CD14-positive monocyte (primary cell): ENCODE results near the gene PTPRN2. TPM values are rescaled to one million over a fixed set of nuclear protein-coding genes. Genes with fewer than 3 reads are reported as not detected.

ENCODE experiments used
- DNase-seq, 3 donors: peaks; one replicate each; pipeline ENCODE4 v3.0.0-alpha.2; 2011 to 2022
- H2AFZ ChIP-seq: 2 replicates; pipeline ENCODE4 v1.6.0; 2012; ENCODE audit warnings: mild to moderate bottlenecking, low read depth, low read length, inconsistent platforms; ENCODE audit not compliant: insufficient read depth, poor library complexity, severe bottlenecking
- H3K27ac ChIP-seq, 2 donors: 1 replicate in 1 of 2; 2 replicates in 1 of 2; pipeline ENCODE4 v1.5.1; 2012 to 2013; ENCODE audit warnings: low read length in 2 of 2, control low read depth in 1 of 2, inconsistent platforms in 1 of 2, low read depth in 1 of 2, mild to moderate bottlenecking in 1 of 2
- H3K27me3 ChIP-seq, 2 donors: one replicate each; pipeline versions ENCODE4 v1.6.0 to v1.6.1; 2011 to 2013; ENCODE audit warnings: low read length in 2 of 2; ENCODE audit not compliant: control insufficient read depth in 2 of 2, insufficient read depth in 2 of 2
- H3K36me3 ChIP-seq, 2 donors: replicated peaks in 1 of 2; 1 replicate in 1 of 2; 2 replicates in 1 of 2; pipeline versions ENCODE4 v1.5.1 to v1.6.1; 2012 to 2013; ENCODE audit warnings: low read length in 2 of 2, control low read depth in 1 of 2, inconsistent platforms in 1 of 2, mild to moderate bottlenecking in 1 of 2; ENCODE audit not compliant: insufficient read depth in 2 of 2, control insufficient read depth in 1 of 2
- H3K4me1 ChIP-seq, 2 donors: 1 replicate in 1 of 2; 2 replicates in 1 of 2; pipeline versions ENCODE4 v1.5.1 to v1.6.1; 2012 to 2013; ENCODE audit warnings: low read length in 2 of 2, control low read depth in 1 of 2, inconsistent platforms in 1 of 2, mild to moderate bottlenecking in 1 of 2, moderate library complexity in 1 of 2; ENCODE audit not compliant: insufficient read depth in 2 of 2, control insufficient read depth in 1 of 2
- H3K4me2 ChIP-seq: replicated peaks from 2 replicates; pipeline ENCODE3; 2012; ENCODE audit warnings: low read length, moderate library complexity, mild to moderate bottlenecking; ENCODE audit not compliant: poor library complexity, severe bottlenecking; ENCODE audit errors: extremely low read depth
- H3K4me3 ChIP-seq, 3 experiments: fragments of 200-600 bp in 1 of 3; sonication (generic) in 1 of 3; replicated peaks in 1 of 3; 1 replicate in 2 of 3; 2 replicates in 1 of 3; pipeline ENCODE4 v1.5.1; 2011 to 2013; ENCODE audit warnings: low read length in 3 of 3, mild to moderate bottlenecking in 3 of 3, control low read depth in 2 of 3, low read depth in 2 of 3, inconsistent platforms in 1 of 3, moderate library complexity in 1 of 3
- H3K79me2 ChIP-seq: 2 replicates; pipeline ENCODE4 v1.6.0; 2012; ENCODE audit warnings: mild to moderate bottlenecking, control low read depth, inconsistent platforms, low read length, moderate library complexity; ENCODE audit not compliant: insufficient read depth
- H3K9ac ChIP-seq: 2 replicates; pipeline ENCODE4 v1.6.0; 2017; ENCODE audit warnings: low read length, mild to moderate bottlenecking; ENCODE audit not compliant: insufficient read depth, poor library complexity, severe bottlenecking
- H3K9me3 ChIP-seq, 2 donors: replicated peaks in 1 of 2; 1 replicate in 1 of 2; 2 replicates in 1 of 2; pipeline versions ENCODE4 v1.5.1 to v1.6.1; 2012 to 2013; ENCODE audit warnings: low read length in 2 of 2, control low read depth in 1 of 2; ENCODE audit not compliant: control insufficient read depth in 1 of 2, insufficient read depth in 1 of 2
- H4K20me1 ChIP-seq: 2 replicates; pipeline ENCODE4 v1.6.0; 2012; ENCODE audit warnings: mild to moderate bottlenecking, low read length, control low read depth, moderate library complexity; ENCODE audit not compliant: insufficient read depth
- H3K27ac Mint-ChIP-seq, 7 donors: one replicate each; pipeline ENCODE4 v1.8.0; 2020; ENCODE audit warnings: mild to moderate bottlenecking in 7 of 7, mixed read lengths in 7 of 7, moderate library complexity in 6 of 7, inconsistent platforms in 2 of 7
- H3K27me3 Mint-ChIP-seq, 3 donors: one replicate each; pipeline ENCODE4 v1.8.0; 2021 to 2022; ENCODE audit warnings: low read depth in 3 of 3, mild to moderate bottlenecking in 3 of 3, mixed read lengths in 3 of 3, moderate library complexity in 3 of 3, inconsistent platforms in 1 of 3
- H3K36me3 Mint-ChIP-seq, 2 donors: one replicate each; pipeline ENCODE4 v1.8.0; 2020; ENCODE audit warnings: mixed read lengths in 2 of 2, inconsistent platforms in 1 of 2, mild to moderate bottlenecking in 1 of 2
- H3K4me1 Mint-ChIP-seq: one replicate; pipeline ENCODE4 v1.8.0; 2020; ENCODE audit warnings: mild to moderate bottlenecking, mixed read lengths
- H3K4me3 Mint-ChIP-seq, 2 donors: one replicate each; pipeline ENCODE4 v1.8.0; 2020; ENCODE audit warnings: mild to moderate bottlenecking in 2 of 2, mixed read lengths in 2 of 2, moderate library complexity in 1 of 2
- H3K9me3 Mint-ChIP-seq, 7 donors: one replicate each; pipeline ENCODE4 v1.8.0; 2020 to 2022; ENCODE audit warnings: mixed read lengths in 7 of 7, mild to moderate bottlenecking in 6 of 7, moderate library complexity in 6 of 7, inconsistent platforms in 2 of 7
- WGBS: methylation state at CpG from one replicate; pipeline ENCODE4 v1.1.5; 2013; ENCODE audit warnings: missing lambda C conversion rate; ENCODE audit not compliant: insufficient coverage; 5-methylcytosine and 5-hydroxymethylcytosine counted together
- intact Hi-C, 2 donors: fragments of 100-400 bp; cut with micrococcal nuclease; formaldehyde crosslinking; loops; one replicate each; pipeline versions ENCODE4 v1.15.0 to v1.15.1; 2023
- polyA plus RNA-seq, 3 donors: library from polyadenylated mRNA; depleted of rRNA in 1 of 3; unstranded in 2 of 3; stranded (reverse) in 1 of 3; fragments of 300-500 nt in 2 of 3; fragments of >200 nt in 1 of 3; fragmentation: Illumina TruSeq in 2 of 3; gene quantifications; 1 replicate in 2 of 3; 2 replicates in 1 of 3; pipeline ENCODE4 v1.2.3, GENCODE V29; 2012 to 2021
- TF ChIP-seq, protein P1 (sequence below): fragments of 200-600 bp; IDR thresholded peaks from one replicate; pipeline ENCODE4 v1.8.0; 2022; ENCODE audit warnings: antibody characterized with exemption, mild to moderate bottlenecking

PTPRN2 gene
- polyA plus RNA-seq, 3 donors, result 0.25 to 1.4 (median 0.97) TPM

- no peak overlapping the region for H3K27ac Mint-ChIP-seq
- WGBS, result 97% methylated on average over 9 of the region's 26 CpGs
- Histone ChIP-seq H3K9ac (no peak overlapping the region), H4K20me1 (no peaks in the 10 kb centered on the region), H3K79me2 (no peaks in the 10 kb centered on the region), H3K4me1 (no peaks in the 10 kb centered on the region), H2AFZ (no peak overlapping the region), H3K4me3 (no peak overlapping the region), H3K9me3 (no peaks in the 10 kb centered on the region), H3K27me3 (no peaks in the 10 kb centered on the region), H3K36me3 (no peaks in the 10 kb centered on the region), H3K27ac (no peak overlapping the region), H3K4me2 (no peak overlapping the region)
- H3K9me3 Mint-ChIP-seq, result no peaks in the 10 kb centered on the region
- peaks cover 0 to 2% (median 1%) of the 10 kb centered on the region in 3 donors for H3K27me3 Mint-ChIP-seq
- TF ChIP-seq, protein P1, sequence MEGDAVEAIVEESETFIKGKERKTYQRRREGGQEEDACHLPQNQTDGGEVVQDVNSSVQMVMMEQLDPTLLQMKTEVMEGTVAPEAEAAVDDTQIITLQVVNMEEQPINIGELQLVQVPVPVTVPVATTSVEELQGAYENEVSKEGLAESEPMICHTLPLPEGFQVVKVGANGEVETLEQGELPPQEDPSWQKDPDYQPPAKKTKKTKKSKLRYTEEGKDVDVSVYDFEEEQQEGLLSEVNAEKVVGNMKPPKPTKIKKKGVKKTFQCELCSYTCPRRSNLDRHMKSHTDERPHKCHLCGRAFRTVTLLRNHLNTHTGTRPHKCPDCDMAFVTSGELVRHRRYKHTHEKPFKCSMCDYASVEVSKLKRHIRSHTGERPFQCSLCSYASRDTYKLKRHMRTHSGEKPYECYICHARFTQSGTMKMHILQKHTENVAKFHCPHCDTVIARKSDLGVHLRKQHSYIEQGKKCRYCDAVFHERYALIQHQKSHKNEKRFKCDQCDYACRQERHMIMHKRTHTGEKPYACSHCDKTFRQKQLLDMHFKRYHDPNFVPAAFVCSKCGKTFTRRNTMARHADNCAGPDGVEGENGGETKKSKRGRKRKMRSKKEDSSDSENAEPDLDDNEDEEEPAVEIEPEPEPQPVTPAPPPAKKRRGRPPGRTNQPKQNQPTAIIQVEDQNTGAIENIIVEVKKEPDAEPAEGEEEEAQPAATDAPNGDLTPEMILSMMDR, result no peak
- H3K4me1 Mint-ChIP-seq, result no peaks in the 10 kb centered on the region
- no peaks in the 10 kb centered on the region for H3K36me3 Mint-ChIP-seq
- H3K4me3 Mint-ChIP-seq, result no peak overlapping the region
- intact Hi-C loops, result no loop called here
- DNase-seq, result no peak
Observed at GRCh38 chr7:157552295-157552993, 1035.2 kb downstream of the PTPRN2 start.

DNA sequence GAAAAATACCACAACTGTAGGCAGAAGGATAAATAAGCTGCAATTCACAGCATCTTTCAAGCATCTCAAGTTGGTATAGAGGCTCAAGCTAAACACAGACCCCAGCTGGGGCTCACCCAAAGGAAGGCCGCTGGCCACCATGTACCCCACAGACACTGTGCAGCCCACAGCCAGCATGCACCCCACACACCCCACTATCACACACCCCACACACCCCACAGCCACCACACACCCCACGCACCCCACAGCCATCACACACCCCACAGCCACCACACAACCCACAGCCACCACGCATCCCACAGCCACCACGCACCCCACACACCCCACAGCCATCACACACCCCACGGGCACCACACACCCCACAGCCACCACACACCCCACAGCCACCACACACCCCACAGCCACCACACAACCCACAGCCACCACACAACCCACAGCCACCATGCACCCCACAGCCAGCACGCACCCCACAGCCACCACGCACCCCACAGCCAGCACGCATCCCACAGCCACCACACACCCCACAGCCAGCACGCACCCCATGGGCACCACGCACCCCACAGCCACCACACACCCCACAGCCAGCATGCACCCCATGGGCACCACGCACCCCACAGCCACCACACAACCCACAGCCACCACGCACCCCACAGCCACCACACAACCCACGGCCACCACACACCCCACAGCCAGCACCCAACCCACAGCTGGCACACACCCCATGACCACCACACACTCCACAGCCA lies 1036.1 kb downstream of the PTPRN2 start:
- Histone ChIP-seq H3K27ac (no peak overlapping the region), H3K9me3 (no peaks in the 10 kb centered on the region), H3K36me3 (no peaks in the 10 kb centered on the region), H3K79me2 (no peaks in the 10 kb centered on the region), H2AFZ (no peak overlapping the region), H3K4me2 (no peak overlapping the region), H3K4me3 (no peak overlapping the region), H3K4me1 (no peaks in the 10 kb centered on the region), H4K20me1 (no peaks in the 10 kb centered on the region), H3K9ac (no peak overlapping the region), H3K27me3 (no peaks in the 10 kb centered on the region)
- H3K9me3 Mint-ChIP-seq, result no peaks in the 10 kb centered on the region
- TF ChIP-seq, protein P1, result no peak
- intact Hi-C loops, result no loop called here
- no peak overlapping the region for H3K27ac Mint-ChIP-seq
- no peaks in the 10 kb centered on the region for H3K36me3 Mint-ChIP-seq
- 80% methylated on average over 12 of the region's 13 CpGs for WGBS
- no peak for DNase-seq
- no peaks in the 10 kb centered on the region for H3K4me1 Mint-ChIP-seq
- peaks cover 1 to 4% (median 2%) of the 10 kb centered on the region in 3 donors for H3K27me3 Mint-ChIP-seq
- H3K4me3 Mint-ChIP-seq, result no peak overlapping the region
